Lower leg skin (tissue), 4 donors: ENCODE data around the gene NTM. TPM values are rescaled to one million over a fixed set of nuclear protein-coding genes. Genes with fewer than 3 reads are reported as not detected.

ENCODE experiments used
- DNase-seq, 2 donors: peaks; one replicate each; pipeline ENCODE4 v3.0.0-alpha.2; 2019; ENCODE audit warnings: low spot score in 2 of 2
- H3K4me3 ChIP-seq: fragments of 200-600 bp; sonication (generic); 2 replicates; pipeline ENCODE4 v1.5.1; 2017; ENCODE audit warnings: mild to moderate bottlenecking, low read depth; ENCODE audit not compliant: poor library complexity, severe bottlenecking
- CTCF ChIP-seq, 3 donors: fragments of 450-650 bp; IDR thresholded peaks; one replicate each; pipeline ENCODE4 v1.5.1; 2016; ENCODE audit warnings: antibody characterized with exemption in 3 of 3, mild to moderate bottlenecking in 3 of 3, moderate library complexity in 2 of 3
- POLR2A ChIP-seq, 2 donors: fragments of 450-650 bp; IDR thresholded peaks; one replicate each; pipeline ENCODE4 v1.6.1; 2016 to 2017; ENCODE audit warnings: antibody characterized with exemption in 2 of 2, mild to moderate bottlenecking in 1 of 2, moderate library complexity in 1 of 2
- WGBS, 2 donors: methylation state at CpG; one replicate each; pipeline ENCODE4 v1.1.5; 2018; 5-methylcytosine and 5-hydroxymethylcytosine counted together
- intact Hi-C: fragments of 100-400 bp; cut with DNase I; formaldehyde crosslinking; loops from one replicate; pipeline ENCODE4 v1.15.0; 2023; ENCODE audit warnings: low total_unique reads
- total RNA-seq, 4 donors: library from RNA; depleted of rRNA; stranded (reverse); fragments of >200 nt; gene quantifications; one replicate each; pipeline ENCODE4 v1.1.0, GENCODE V29; 2016

NTM gene
- total RNA-seq, 4 donors from 2014 or later, result 2.8 to 5.7 (median 4.9) TPM

- H3K4me3 ChIP-seq, result no peak overlapping the region
- no peak for DNase-seq
- TF ChIP-seq POLR2A (IDR thresholded peaks at IDR 0.05), result no peak
- no peak for TF ChIP-seq CTCF (IDR thresholded peaks at IDR 0.05)
- intact Hi-C loops, result no loop called here
- 77 to 88% methylated on average over 2 of the region's 2 CpGs for WGBS, 2 donors
These were observed 430.0 kb downstream of the NTM start for GRCh38 chr11:131800452-131800851.

GRCh38 chr11:131802440-131803115 lies 432.2 kb downstream of the NTM start:
- WGBS, 2 donors, result 68 to 81% methylated on average over 9 of the region's 9 CpGs
- H3K4me3 ChIP-seq, result no peak overlapping the region
- no peak for DNase-seq
- intact Hi-C loops, result no loop called here
- TF ChIP-seq POLR2A (IDR thresholded peaks at IDR 0.05), result no peak
- TF ChIP-seq CTCF (IDR thresholded peaks at IDR 0.05), result no peak

- WGBS, 2 donors, result 71 to 75% methylated on average over 2 of the region's 2 CpGs
- intact Hi-C loops, result no loop called here
- H3K4me3 ChIP-seq, result no peak overlapping the region
- no peak for TF ChIP-seq CTCF (IDR thresholded peaks at IDR 0.05)
- TF ChIP-seq POLR2A (IDR thresholded peaks at IDR 0.05), result no peak
- DNase-seq, result no peak
These were observed 437.5 kb downstream of the NTM start for GRCh38 chr11:131807876-131808275.

- WGBS, 2 donors, result 48 to 57% methylated on average over 6 of the region's 6 CpGs
- no peak overlapping the region for H3K4me3 ChIP-seq
- TF ChIP-seq CTCF (IDR thresholded peaks at IDR 0.05) (no peak), POLR2A (IDR thresholded peaks at IDR 0.05) (no peak)
- intact Hi-C loops, result no loop called here
- no peak for DNase-seq
These were observed 438.1 kb downstream of the NTM start for GRCh38 chr11:131808470-131808869.

- 33 to 34% methylated on average over 11 of the region's 11 CpGs for WGBS, 2 donors
- H3K4me3 ChIP-seq, result no peak overlapping the region
- TF ChIP-seq CTCF (IDR thresholded peaks at IDR 0.05), result no peak
- no peak for DNase-seq
- intact Hi-C loops, result no loop called here
These were observed 438.9 kb downstream of the NTM start for GRCh38 chr11:131809203-131809918.
